DOHH2 (cell line): ENCODE data around the gene SNRNP200.

Experiments used
- H3F3A ChIP-seq: fragments of 200-600 bp; sonication (generic), shearing (Covaris generic); 2 replicates; pipeline ENCODE4 v1.6.0; 2016; ENCODE audit warnings: antibody characterized with exemption, mild to moderate bottlenecking; ENCODE audit not compliant: control insufficient read depth, insufficient read depth
- H3K27ac ChIP-seq: fragments of 200-600 bp; sonication (generic); 2 replicates; pipeline ENCODE4 v1.5.1; 2014; ENCODE audit warnings: low read depth, mild to moderate bottlenecking, low read length, moderate library complexity
- H3K27me3 ChIP-seq: fragments of 200-600 bp; sonication (generic); 2 replicates; pipeline ENCODE4 v1.6.1; 2014; ENCODE audit warnings: mild to moderate bottlenecking, low read length, mixed read lengths; ENCODE audit not compliant: control insufficient read depth
- H3K36me3 ChIP-seq: fragments of 200-600 bp; sonication (generic); 2 replicates; pipeline ENCODE4 v1.6.1; 2014; ENCODE audit warnings: mild to moderate bottlenecking, low read length, moderate library complexity, mixed read lengths; ENCODE audit not compliant: control insufficient read depth
- H3K4me1 ChIP-seq: fragments of 200-600 bp; sonication (generic); 2 replicates; pipeline ENCODE4 v1.6.1; 2014; ENCODE audit warnings: mild to moderate bottlenecking, low read length, mixed read lengths; ENCODE audit not compliant: control insufficient read depth
- H3K4me2 ChIP-seq: fragments of 200-600 bp; sonication (generic); 2 replicates; pipeline ENCODE4 v1.6.0; 2014; ENCODE audit warnings: mild to moderate bottlenecking, low read length, moderate library complexity
- H3K4me3 ChIP-seq: fragments of 200-600 bp; sonication (generic); 2 replicates; pipeline ENCODE4 v1.5.1; 2014; ENCODE audit warnings: mild to moderate bottlenecking, low read length, mixed read lengths
- H3K79me2 ChIP-seq: fragments of 200-600 bp; sonication (generic); 2 replicates; pipeline ENCODE4 v1.6.1; 2014; ENCODE audit warnings: mild to moderate bottlenecking, low read length, mixed read lengths; ENCODE audit not compliant: control insufficient read depth
- H3K9me2 ChIP-seq: fragments of 200-600 bp; sonication (generic); replicated peaks from 2 replicates; pipeline ENCODE4 v1.6.1; 2014; ENCODE audit warnings: mild to moderate bottlenecking, low read length, mixed read lengths; ENCODE audit not compliant: control insufficient read depth
- H3K9me3 ChIP-seq: fragments of 200-600 bp; sonication (generic); 2 replicates; pipeline ENCODE4 v1.6.1; 2014; ENCODE audit warnings: antibody characterized with exemption, low read length, mixed read lengths; ENCODE audit not compliant: control insufficient read depth, insufficient read depth
- H4K20me1 ChIP-seq: fragments of 200-600 bp; sonication (generic); 2 replicates; pipeline ENCODE4 v1.6.0; 2014; ENCODE audit warnings: low read depth, mild to moderate bottlenecking, antibody characterized with exemption, low read length, moderate library complexity; ENCODE audit not compliant: control insufficient read depth, insufficient read depth
- CTCF ChIP-seq: fragments of 200-600 bp; sonication (generic); IDR thresholded peaks from one replicate; pipeline ENCODE4 v1.5.1; 2014; ENCODE audit warnings: antibody characterized with exemption, mild to moderate bottlenecking, low read depth, low read length; ENCODE audit not compliant: poor library complexity, severe bottlenecking
- EZH2phosphoT487 ChIP-seq: fragments of 200-600 bp; sonication (generic); IDR thresholded peaks from 2 replicates; pipeline ENCODE4 v1.6.1; 2017; ENCODE audit warnings: borderline replicate concordance, mild to moderate bottlenecking, antibody characterized with exemption, low read length, moderate library complexity, mixed read lengths

The SNRNP200 gene

GRCh38 chr2:96326564-96326963, 21.2 kb upstream of the SNRNP200 start:
- peaks cover 42% of the 10 kb centered on the region for H3K36me3 ChIP-seq
- peaks cover 55% of the 10 kb centered on the region for H3K79me2 ChIP-seq
- TF ChIP-seq CTCF (no peak), EZH2phosphoT487 (no peak)
- H3K4me3 ChIP-seq = peak overlapping the region; percentile 89
- no peaks in the 10 kb centered on the region for H3K27me3 ChIP-seq
- H3K27ac ChIP-seq = no peak overlapping the region
- peaks cover 48% of the 10 kb centered on the region for H3K4me1 ChIP-seq
- no peaks in the 10 kb centered on the region for H3K9me3 ChIP-seq
- peaks cover 12% of the 10 kb centered on the region for H3F3A ChIP-seq
- H3K4me2 ChIP-seq = peak overlapping the region; percentile 84
- H3K9me2 ChIP-seq = no peaks in the 10 kb centered on the region
- peaks cover 3% of the 10 kb centered on the region; the same call in 1 of the 2 replicates for H4K20me1 ChIP-seq

GRCh38 chr2:96325884-96326255, 20.5 kb upstream of the SNRNP200 start:
- no peaks in the 10 kb centered on the region for H3K27me3 ChIP-seq
- TF ChIP-seq EZH2phosphoT487 = no peak
- TF ChIP-seq CTCF = no peak
- peak overlapping the region; percentile 84 for H3K4me2 ChIP-seq
- peaks cover 3% of the 10 kb centered on the region; the same call in 1 of the 2 replicates for H4K20me1 ChIP-seq
- H3K4me1 ChIP-seq = peaks cover 51% of the 10 kb centered on the region
- H3K4me3 ChIP-seq = peak overlapping the region; percentile 89
- peak overlapping the region; percentile 55 for H3K27ac ChIP-seq
- H3K9me3 ChIP-seq = no peaks in the 10 kb centered on the region
- H3K9me2 ChIP-seq = no peaks in the 10 kb centered on the region
- peaks cover 14% of the 10 kb centered on the region for H3F3A ChIP-seq
- H3K79me2 ChIP-seq = peaks cover 55% of the 10 kb centered on the region
- peaks cover 44% of the 10 kb centered on the region for H3K36me3 ChIP-seq

GRCh38 chr2:96325041-96325883, 19.9 kb upstream of the SNRNP200 start, which contains the start of gene ITPRIPL1:
TSS of gene ITPRIPL1 (plus strand) at chr2:96325317. CDS start at chr2:96325840, 523 bp downstream.
- Histone ChIP-seq H3K9me2 (no peaks in the 10 kb centered on the region), H3K4me2 (peak within 1 kb of the TSS; percentile 84), H3F3A (peaks cover 14% of the 10 kb centered on the region), H3K27me3 (no peaks in the 10 kb centered on the region), H3K27ac (peak within 1 kb of the TSS; percentile 55), H3K9me3 (no peaks in the 10 kb centered on the region), H3K4me1 (peaks cover 57% of the 10 kb centered on the region), H3K4me3 (peak within 1 kb of the TSS; percentile 89), H3K79me2 (peaks cover 61% of the 10 kb centered on the region), H3K36me3 (peaks cover 44% of the 10 kb centered on the region), H4K20me1 (peaks cover 3% of the 10 kb centered on the region; the same call in 1 of the 2 replicates)
- TF ChIP-seq EZH2phosphoT487 = no peak

GRCh38 chr2:96324721-96325040, 19.3 kb upstream of the SNRNP200 start:
- peaks cover 39% of the 10 kb centered on the region for H3K36me3 ChIP-seq
- H3K4me3 ChIP-seq = peak overlapping the region; percentile 89
- H3K9me2 ChIP-seq = no peaks in the 10 kb centered on the region
- no peak for TF ChIP-seq CTCF
- no peak for TF ChIP-seq EZH2phosphoT487
- H3K27ac ChIP-seq = peak overlapping the region; percentile 55
- H3K4me2 ChIP-seq = peak overlapping the region; percentile 84
- peaks cover 64% of the 10 kb centered on the region for H3K79me2 ChIP-seq
- H3K4me1 ChIP-seq = peaks cover 62% of the 10 kb centered on the region
- H4K20me1 ChIP-seq = peaks cover 2% of the 10 kb centered on the region; the same call in 1 of the 2 replicates
- no peaks in the 10 kb centered on the region for H3K9me3 ChIP-seq
- H3K27me3 ChIP-seq = no peaks in the 10 kb centered on the region
- peaks cover 15% of the 10 kb centered on the region for H3F3A ChIP-seq
